Measurements from ENCODE around the gene NCOA1. TPM values are rescaled to one million over a fixed set of nuclear protein-coding genes. Genes with fewer than 3 reads are reported as not detected.
A peak's percentile ranks its signal among the peaks of the same experiment; 100 is the strongest.

NCOA1 gene
- total RNA-seq, 4 donors from 2014 or later = 29.9 to 51.9 (median 40.1) TPM

- WGBS, 2 donors = 85 to 90% methylated on average over 3 of the region's 3 CpGs
- no peak for DNase-seq
- H3K27me3 ChIP-seq = no peaks in the 10 kb centered on the region
- H3K4me3 ChIP-seq (replicated peaks in 1 of 3) = no peak overlapping the region
- peaks cover 15 to 17% of the 10 kb centered on the region in 2 donors for H3K4me1 ChIP-seq
- intact Hi-C loops (cut with DNase I) = no loop called here
- H3K9me3 ChIP-seq = no peaks in the 10 kb centered on the region
- H3K27ac ChIP-seq = peak overlapping the region in 1 of 3 donors; percentile 80
- TF ChIP-seq CTCF (IDR thresholded peaks at IDR 0.05) = no peak
- TF ChIP-seq POLR2A (IDR thresholded peaks at IDR 0.05) = no peak
- H3K36me3 ChIP-seq = no peaks in the 10 kb centered on the region
Observed at GRCh38 chr2:24720310-24720709, 229.3 kb downstream of the NCOA1 start.

GRCh38 chr2:24721470-24721869 lies 230.4 kb downstream of the NCOA1 start:
- DNase-seq = peak; percentile 89 to 90
- intact Hi-C loops (cut with DNase I) = no loop called here
- Histone ChIP-seq H3K9me3 (no peaks in the 10 kb centered on the region), H3K4me1 (peaks cover 15 to 17% of the 10 kb centered on the region in 2 donors), H3K36me3 (no peaks in the 10 kb centered on the region), H3K27ac (peak overlapping the region; percentile 62 to 80 (median 79)), H3K4me3 (replicated peaks in 1 of 3) (no peak overlapping the region), H3K27me3 (no peaks in the 10 kb centered on the region)
- TF ChIP-seq CTCF (IDR thresholded peaks at IDR 0.05) = no peak
- TF ChIP-seq POLR2A (IDR thresholded peaks at IDR 0.05) = no peak

- 69 to 78% methylated on average over 3 of the region's 3 CpGs for WGBS, 2 donors
- Histone ChIP-seq H3K9me3 (no peaks in the 10 kb centered on the region), H3K4me1 (peaks cover 15 to 17% of the 10 kb centered on the region in 2 donors), H3K27ac (peak overlapping the region; percentile 62 to 80 (median 79)), H3K36me3 (no peaks in the 10 kb centered on the region), H3K4me3 (replicated peaks in 1 of 3) (no peak overlapping the region), H3K27me3 (no peaks in the 10 kb centered on the region)
- DNase-seq = no peak
- intact Hi-C loops (cut with DNase I) = no loop called here
- no peak for TF ChIP-seq CTCF (IDR thresholded peaks at IDR 0.05)
- no peak for TF ChIP-seq POLR2A (IDR thresholded peaks at IDR 0.05)
Observed at GRCh38 chr2:24722141-24722790, 231.2 kb downstream of the NCOA1 start.

GRCh38 chr2:24723191-24723590 lies 232.1 kb downstream of the NCOA1 start:
- no peak for DNase-seq
- Histone ChIP-seq H3K36me3 (peaks cover 0 to under 1% of the 10 kb centered on the region in 2 donors), H3K4me3 (replicated peaks in 1 of 3) (no peak overlapping the region), H3K9me3 (no peaks in the 10 kb centered on the region), H3K4me1 (peaks cover 15 to 17% of the 10 kb centered on the region in 2 donors), H3K27ac (no peak overlapping the region), H3K27me3 (no peaks in the 10 kb centered on the region)
- TF ChIP-seq CTCF (IDR thresholded peaks at IDR 0.05) = no peak
- 95 to 98% methylated on average over 1 of the region's 1 CpG for WGBS, 2 donors
- intact Hi-C loops (cut with DNase I) = no loop called here

- peaks cover 15 to 17% of the 10 kb centered on the region in 2 donors for H3K4me1 ChIP-seq
- DNase-seq = no peak
- peaks cover 0 to 5% of the 10 kb centered on the region in 2 donors for H3K36me3 ChIP-seq
- TF ChIP-seq POLR2A (IDR thresholded peaks at IDR 0.05) (no peak), CTCF (IDR thresholded peaks at IDR 0.05) (no peak)
- H3K27ac ChIP-seq = no peak overlapping the region
- intact Hi-C loops (cut with DNase I) = no loop called here
- no peak overlapping the region for H3K4me3 ChIP-seq (replicated peaks in 1 of 3)
- H3K27me3 ChIP-seq = no peaks in the 10 kb centered on the region
- H3K9me3 ChIP-seq = no peaks in the 10 kb centered on the region
Observed at GRCh38 chr2:24723665-24724064, 232.6 kb downstream of the NCOA1 start.
